ENCODE data around the gene PRKCA. TPM values are rescaled to one million over a fixed set of nuclear protein-coding genes. Genes with fewer than 3 reads are reported as not detected.

PRKCA gene
- total RNA-seq, 1 donor from 2014 or later, result 4.7 TPM

- DNase-seq (ENCODE audit: low read depth), result peak; percentile 2
- no peak for TF ChIP-seq CTCF (IDR thresholded peaks at IDR 0.05; ENCODE audit: insufficient read depth, low read length, severe bottlenecking)
- FAIRE-seq, result no peak
- Histone ChIP-seq H3K27me3 (ENCODE audit: control insufficient read depth, insufficient read depth, low read length) (peaks cover 1% of the 10 kb centered on the region), H3K36me3 (ENCODE audit: control insufficient read depth, insufficient read depth, low read length) (no peaks in the 10 kb centered on the region), H3K4me3 (ENCODE audit: low read depth, low read length) (no peak overlapping the region)
Measured at GRCh38 chr17:66855204-66855603, 552.8 kb downstream of the PRKCA start.

GRCh38 chr17:66858226-66859083 is 556.0 kb downstream of the PRKCA start:
- Histone ChIP-seq H3K36me3 (ENCODE audit: control insufficient read depth, insufficient read depth, low read length) (no peaks in the 10 kb centered on the region), H3K4me3 (ENCODE audit: low read depth, low read length) (no peak overlapping the region), H3K27me3 (ENCODE audit: control insufficient read depth, insufficient read depth, low read length) (no peaks in the 10 kb centered on the region)
- TF ChIP-seq CTCF (IDR thresholded peaks at IDR 0.05; ENCODE audit: insufficient read depth, low read length, severe bottlenecking), result no peak
- DNase-seq (ENCODE audit: low read depth) (no peak), FAIRE-seq (no peak)

GRCh38 chr17:66859353-66859752 is 556.9 kb downstream of the PRKCA start:
- no peak for TF ChIP-seq CTCF (IDR thresholded peaks at IDR 0.05; ENCODE audit: insufficient read depth, low read length, severe bottlenecking)
- H3K27me3 ChIP-seq (ENCODE audit: control insufficient read depth, insufficient read depth, low read length), result no peaks in the 10 kb centered on the region
- FAIRE-seq, result no peak
- DNase-seq (ENCODE audit: low read depth), result no peak
- H3K36me3 ChIP-seq (ENCODE audit: control insufficient read depth, insufficient read depth, low read length), result no peaks in the 10 kb centered on the region
- no peak overlapping the region for H3K4me3 ChIP-seq (ENCODE audit: low read depth, low read length)

DNA sequence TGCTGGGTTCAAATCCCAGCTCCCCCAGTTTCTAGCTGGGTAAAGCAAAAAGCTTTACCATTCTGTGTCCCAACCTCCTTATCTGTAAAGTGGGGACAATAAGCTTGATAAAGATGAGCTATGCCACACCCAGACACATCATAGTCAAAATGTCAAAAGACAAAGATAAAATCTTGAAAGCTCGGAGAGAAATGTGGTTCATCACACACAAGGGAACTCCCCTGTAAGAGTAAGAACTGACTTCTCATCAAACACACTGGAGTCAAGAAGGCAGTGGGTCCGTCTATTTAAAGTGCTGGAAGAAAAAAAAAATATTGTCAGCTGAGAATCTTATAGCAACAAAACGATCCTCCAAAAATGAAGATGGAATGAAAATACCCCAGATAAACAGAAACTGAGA is 557.8 kb downstream of the PRKCA start:
- no peak for TF ChIP-seq CTCF (IDR thresholded peaks at IDR 0.05; ENCODE audit: insufficient read depth, low read length, severe bottlenecking)
- FAIRE-seq (no peak), DNase-seq (ENCODE audit: low read depth) (no peak)
- H3K36me3 ChIP-seq (ENCODE audit: control insufficient read depth, insufficient read depth, low read length), result no peaks in the 10 kb centered on the region
- no peaks in the 10 kb centered on the region for H3K27me3 ChIP-seq (ENCODE audit: control insufficient read depth, insufficient read depth, low read length)
- no peak overlapping the region for H3K4me3 ChIP-seq (ENCODE audit: low read depth, low read length)

Other genes with a start within 250 kb of the PRKCA start
- gene CEP112, start 110.5 kb upstream of the PRKCA start, total RNA-seq, result 2.4 and 4.2 TPM in 2 replicates
- under 0.01 TPM in 1 of 2 replicates, not detected in the other for gene APOH, start 73.2 kb upstream of the PRKCA start, total RNA-seq